SKM-1 treated with dmso at 0.1 percent for 144 hours (cell line): ENCODE data around the gene ABCD2.
A peak's percentile ranks its signal among the peaks of the same experiment; 100 is the strongest.
"Not testable (repeated sequence)": the region's sequence is repeated elsewhere in the genome, so short reads cannot be mapped to it uniquely, and the experiment has no call there.

Experiments
- DNase-seq: peaks from one replicate; lab custom pipeline; 2025; ENCODE audit not compliant: unreplicated experiment; lab: John Stamatoyannopoulos, UW

The ABCD2 gene

GRCh38 chr12:39619660-39620433 is at the start of gene ABCD2:
TSS of gene ABCD2 (minus strand) at chr12:39619803. CDS start at chr12:39619615, 188 bp downstream.
- DNase-seq = peak; percentile 86

- no peak for DNase-seq
These were observed 40.5 kb upstream of the ABCD2 start for GRCh38 chr12:39660101-39660500.

DNA sequence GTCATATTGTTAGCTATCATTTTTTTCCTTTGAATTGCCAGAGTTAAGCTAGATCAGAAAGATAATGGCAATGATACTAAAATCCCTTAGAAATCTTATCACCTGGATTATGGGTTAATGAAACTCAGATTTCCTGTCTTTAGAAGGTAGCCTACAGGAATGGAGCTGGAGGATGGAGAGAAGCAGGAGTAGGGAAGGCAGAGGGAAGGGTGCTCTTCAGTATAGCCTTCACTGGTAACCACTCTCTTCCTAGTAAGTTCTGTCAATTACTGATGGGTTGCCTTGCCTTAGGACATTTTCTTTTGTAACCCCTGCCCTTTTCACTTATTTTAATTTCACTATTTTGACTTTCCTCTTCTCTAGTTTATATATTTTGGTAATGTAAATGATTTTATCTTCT is 27.8 kb upstream of the ABCD2 start:
- DNase-seq = no peak

DNA sequence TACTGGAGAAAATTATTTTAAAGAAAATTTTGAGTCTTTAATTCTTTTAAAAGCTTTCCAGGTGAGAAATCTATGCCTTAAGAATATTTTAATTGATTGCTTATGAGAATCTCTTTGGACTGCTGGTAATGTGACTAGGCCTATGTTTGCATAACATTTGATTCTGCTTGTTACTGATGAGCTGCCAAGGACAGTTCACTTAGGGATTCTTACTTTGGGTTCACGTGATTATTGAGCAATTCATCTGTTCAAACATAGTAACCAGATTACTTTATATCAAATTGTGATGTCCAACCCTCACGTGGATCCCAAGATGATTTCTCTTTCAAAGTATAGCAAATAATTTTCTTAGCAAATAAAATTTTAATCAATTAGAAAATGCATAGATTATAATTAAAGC is 27.4 kb upstream of the ABCD2 start:
- DNase-seq = no peak

GRCh38 chr12:39643052-39643451 is 23.4 kb upstream of the ABCD2 start:
- no peak for DNase-seq

- DNase-seq = no peak
These were observed 19.2 kb upstream of the ABCD2 start for GRCh38 chr12:39638840-39639239.

GRCh38 chr12:39638178-39638577 is 18.6 kb upstream of the ABCD2 start:
- DNase-seq = no peak

DNA sequence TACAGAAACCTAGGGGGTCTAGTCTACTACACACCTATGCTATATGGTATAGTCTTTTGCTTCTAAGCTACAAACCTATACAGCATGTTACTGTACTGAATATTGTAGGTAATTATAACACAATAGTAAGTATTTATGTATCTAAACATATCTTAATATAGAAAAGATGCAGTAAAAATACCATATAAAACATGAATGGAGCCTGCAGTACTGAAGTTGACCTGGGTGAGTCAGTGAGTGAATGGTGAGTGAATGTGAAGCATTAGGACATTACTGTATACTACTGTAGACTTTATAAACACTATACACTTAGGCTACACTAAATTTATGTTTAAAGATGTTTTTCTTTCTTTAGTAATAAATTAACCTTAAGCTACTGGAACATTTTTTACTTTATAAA is 13.1 kb upstream of the ABCD2 start:
- no peak for DNase-seq

- no peak for DNase-seq
These were observed 9.2 kb upstream of the ABCD2 start for GRCh38 chr12:39628836-39629235.

DNA sequence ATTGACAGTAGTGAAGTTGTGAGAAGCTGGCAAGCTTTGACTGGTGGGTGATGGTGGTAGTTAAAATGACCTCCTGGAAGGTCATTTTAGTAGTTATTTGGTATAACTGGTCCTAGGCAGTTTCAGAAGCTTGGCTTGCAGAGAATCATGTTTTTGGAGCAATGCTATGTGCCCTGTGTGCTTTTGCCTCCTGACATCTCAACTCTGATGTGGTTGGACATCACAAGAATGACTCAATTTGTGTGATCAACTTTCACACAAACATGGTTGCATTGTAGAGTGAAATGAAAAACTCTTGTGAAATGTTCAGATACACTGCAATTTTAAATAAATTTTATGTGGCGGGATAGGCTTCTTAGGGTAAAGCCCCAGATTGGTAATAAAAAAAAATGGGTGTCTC is 8.3 kb upstream of the ABCD2 start:
- no peak for DNase-seq

DNA sequence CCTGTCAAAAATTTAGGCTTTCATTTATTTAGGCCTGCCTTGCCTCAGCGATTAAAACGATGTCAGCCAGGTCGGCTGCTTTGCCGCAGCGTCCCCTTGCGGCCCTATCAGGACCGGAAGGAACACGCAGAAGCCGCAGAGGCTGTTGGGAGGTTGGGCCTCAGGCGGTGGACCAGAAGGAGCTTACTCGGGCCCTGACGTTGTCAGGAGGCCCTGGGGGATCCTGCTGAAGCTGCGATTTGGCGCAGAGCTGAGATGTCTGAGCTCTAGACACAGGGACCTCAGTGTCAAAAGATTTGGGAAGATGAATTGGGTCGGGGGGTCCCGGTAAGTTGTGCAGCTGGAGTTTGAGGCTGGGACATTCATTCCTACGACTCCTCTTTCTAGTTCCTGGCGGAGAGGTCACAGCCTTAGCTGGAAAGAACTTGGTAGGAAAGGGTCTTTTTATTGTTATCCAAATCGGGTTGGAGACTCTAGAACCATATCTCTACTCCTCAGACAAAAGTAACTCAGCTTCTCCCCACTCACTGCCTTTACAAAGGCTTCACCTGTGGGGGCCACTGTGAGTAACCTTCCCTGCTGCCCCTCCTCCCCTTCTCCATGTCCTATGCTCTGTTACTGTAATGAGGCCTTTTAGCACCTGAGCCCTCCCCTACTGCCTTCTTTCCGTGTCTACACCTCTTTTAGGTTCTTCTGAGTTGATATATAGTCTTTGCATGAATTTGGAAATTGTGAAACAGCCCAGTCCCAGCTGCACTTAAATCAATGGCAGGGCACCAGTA is 6.6 kb upstream of the ABCD2 start:
- no peak for DNase-seq

GRCh38 chr12:39623919-39624318 is 4.3 kb upstream of the ABCD2 start:
- DNase-seq = no peak

GRCh38 chr12:39623160-39623559 is 3.6 kb upstream of the ABCD2 start:
- not testable (repeated sequence) for DNase-seq

DNA sequence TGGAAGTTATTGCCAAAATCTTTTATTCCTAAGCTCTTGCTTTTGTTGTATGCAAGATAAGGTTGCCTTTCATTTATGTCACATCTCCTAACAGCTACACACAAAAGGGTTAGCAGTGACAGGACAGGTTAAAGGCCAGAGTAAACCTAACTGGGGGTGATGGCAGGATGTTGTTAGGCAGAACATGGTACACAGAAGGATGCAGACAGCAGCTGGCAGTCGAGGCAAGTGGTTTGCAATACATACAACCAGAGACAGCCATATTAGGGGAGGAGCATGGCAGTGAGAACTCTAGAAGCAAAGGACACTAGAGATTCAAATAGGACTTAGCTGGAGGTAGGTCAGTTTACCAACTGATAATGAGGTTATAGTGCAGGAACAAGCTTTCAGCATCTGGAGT is 2.7 kb upstream of the ABCD2 start:
- DNase-seq = no peak

DNA sequence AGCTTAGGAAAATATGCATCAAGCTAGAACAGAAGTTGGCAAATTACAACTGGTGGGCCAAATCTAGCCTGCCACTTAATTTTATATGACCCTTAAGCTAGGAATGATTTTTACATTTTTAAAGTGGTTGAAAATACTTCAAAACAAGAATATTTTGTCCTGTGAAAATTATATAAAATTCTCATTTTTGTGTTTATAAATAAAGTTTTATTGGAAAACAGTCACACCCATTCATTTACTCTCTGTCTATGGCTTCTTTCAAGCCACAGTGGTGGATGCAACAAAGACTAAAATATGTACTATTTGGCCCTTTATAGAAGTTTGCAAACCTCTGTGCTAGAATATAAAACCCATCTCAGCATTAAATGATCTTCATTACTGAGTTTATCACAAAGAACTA is 2.1 kb upstream of the ABCD2 start:
- no peak for DNase-seq

DNA sequence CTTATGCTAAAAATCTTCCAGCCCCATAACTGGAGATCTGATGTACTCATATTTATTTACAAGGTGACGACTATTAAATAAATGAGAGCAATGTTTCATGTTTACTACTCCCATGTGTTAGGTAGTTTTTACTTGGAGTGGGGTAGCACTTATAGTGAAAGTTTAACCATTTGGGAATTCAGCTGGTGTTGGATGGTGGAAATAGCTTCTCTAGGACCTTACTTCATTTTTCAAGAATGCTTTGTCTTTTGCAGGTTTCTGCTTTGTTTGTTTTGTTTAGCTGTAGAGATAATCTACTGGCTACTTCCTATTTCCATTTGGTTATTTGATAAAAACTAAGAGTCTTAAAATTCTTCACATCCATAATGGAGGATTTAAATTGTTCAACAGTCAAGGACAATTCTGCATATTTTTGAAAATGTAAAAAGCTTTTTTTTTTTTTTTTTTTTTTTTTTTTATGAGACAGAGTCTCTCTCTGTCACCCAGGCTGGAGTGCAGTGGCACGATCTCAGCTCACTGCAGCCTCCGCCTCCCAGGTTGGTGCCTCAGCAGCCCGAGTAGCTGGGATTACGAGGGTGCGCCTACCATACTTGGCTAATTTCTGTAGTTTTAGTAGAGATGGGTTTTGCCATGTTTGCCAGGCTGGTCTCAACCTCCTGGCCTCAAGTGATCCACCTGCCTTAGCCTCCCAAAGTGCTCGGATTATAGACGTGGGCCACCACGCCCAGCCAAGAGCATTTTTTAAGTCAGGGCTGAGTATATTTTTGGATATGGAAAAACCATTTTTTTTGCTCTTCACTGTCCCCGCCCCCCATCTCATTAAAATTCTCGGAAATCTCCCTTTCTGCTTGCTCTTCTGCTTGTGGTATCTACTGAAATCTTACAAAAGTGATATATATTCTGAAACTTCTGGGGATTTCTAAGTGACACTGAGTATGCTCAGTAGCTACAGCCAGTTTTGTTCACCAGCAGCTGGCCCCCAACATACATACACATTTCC is 1.4 kb upstream of the ABCD2 start:
- DNase-seq = no peak

DNA sequence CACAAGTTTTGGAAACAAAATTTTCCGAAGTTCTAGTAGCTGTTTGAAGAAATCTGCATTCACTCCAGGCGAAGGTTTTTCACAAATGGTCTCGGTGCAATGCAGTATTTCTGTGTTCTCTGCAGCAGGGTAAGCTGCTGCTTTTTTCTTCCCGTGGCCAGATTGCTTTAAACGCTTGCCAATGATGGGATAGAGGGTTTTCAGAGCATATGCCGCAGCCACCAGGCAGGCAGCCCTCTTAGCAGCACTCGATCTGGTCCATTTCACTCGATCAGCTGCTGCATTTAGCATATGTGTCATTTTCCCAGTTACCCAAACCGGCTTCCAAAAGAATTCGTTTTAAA is 315 bp downstream of the ABCD2 start:
- DNase-seq = no peak

GRCh38 chr12:39618701-39619100 is 902 bp downstream of the ABCD2 start:
- DNase-seq = no peak

DNA sequence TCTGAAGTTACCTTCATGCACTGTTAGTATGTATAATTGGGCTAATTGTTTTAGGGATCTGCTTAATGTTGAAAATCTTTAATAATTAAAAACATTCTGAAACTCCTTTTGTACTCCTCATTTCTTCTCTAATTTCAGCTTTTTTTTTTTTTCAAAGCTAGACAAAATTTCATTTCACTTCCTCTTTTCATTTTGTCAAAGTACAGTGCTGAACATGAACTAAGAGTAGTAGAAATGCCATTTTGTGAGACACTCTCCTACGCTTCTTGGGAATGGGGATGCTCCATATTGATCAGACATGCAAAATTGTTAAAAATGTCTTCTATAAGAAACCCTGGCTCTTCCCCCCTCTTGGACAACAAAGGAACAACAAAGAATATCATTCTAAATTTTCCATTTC is 1.7 kb downstream of the ABCD2 start:
- peak; percentile 7 for DNase-seq

- DNase-seq = no peak
These were observed 2.9 kb downstream of the ABCD2 start for GRCh38 chr12:39616666-39617065.

DNA sequence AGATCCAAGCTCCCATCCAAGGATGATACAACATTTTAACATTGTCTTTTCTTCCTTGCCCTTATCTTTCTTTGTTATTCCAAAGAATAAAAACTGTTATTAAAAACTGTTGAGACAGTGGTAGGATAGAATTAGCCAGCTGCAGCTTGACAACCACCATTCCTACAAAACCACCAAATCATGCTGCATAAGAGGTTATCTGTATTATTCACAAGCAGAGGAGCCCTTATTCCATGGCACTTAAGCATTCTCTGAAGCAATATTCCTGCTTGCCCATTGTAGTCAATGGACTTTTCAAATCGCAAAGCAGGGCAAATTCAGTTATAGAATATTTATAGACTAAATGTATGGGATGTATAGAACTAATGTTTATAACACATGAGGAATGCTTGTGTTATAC is 3.4 kb downstream of the ABCD2 start:
- DNase-seq = no peak
